Adrenal gland (tissue), 5 donors: ENCODE results near the gene ZBTB18.

ENCODE experiments used
- CTCF ChIP-seq, 6 experiments: fragments of 450-650 bp in 4 of 6; fragments of 200-600 bp in 2 of 6; sonication (generic) in 1 of 6; IDR thresholded peaks; 1 replicate in 5 of 6; 2 replicates in 1 of 6; pipeline versions ENCODE4 v1.5.1 to v1.8.0; 2016 to 2021; ENCODE audit warnings: antibody characterized with exemption in 6 of 6, mild to moderate bottlenecking in 2 of 6, moderate library complexity in 1 of 6
- POLR2A ChIP-seq, 2 donors: fragments of 450-650 bp; IDR thresholded peaks; one replicate each; pipeline ENCODE4 v1.6.1; 2017; ENCODE audit warnings: antibody characterized with exemption in 2 of 2, mild to moderate bottlenecking in 2 of 2, moderate library complexity in 1 of 2
- donor health status: DM: no; HTN: no; CAD: no.

- no peak for TF ChIP-seq POLR2A (IDR thresholded peaks at IDR 0.05)
- TF ChIP-seq CTCF (IDR thresholded peaks at IDR 0.05): no peak
These were observed 39.8 kb upstream of the ZBTB18 start for GRCh38 chr1:244011271-244011670.
